GM19455 (cell line): ENCODE results near the gene FOXF1.

Experiments used
- ATAC-seq: cut with Tn5 transposase; IDR thresholded peaks from one replicate; pipeline ENCODE4 v1.9.1; 2021; ENCODE audit not compliant: unreplicated experiment

FOXF1 gene

DNA sequence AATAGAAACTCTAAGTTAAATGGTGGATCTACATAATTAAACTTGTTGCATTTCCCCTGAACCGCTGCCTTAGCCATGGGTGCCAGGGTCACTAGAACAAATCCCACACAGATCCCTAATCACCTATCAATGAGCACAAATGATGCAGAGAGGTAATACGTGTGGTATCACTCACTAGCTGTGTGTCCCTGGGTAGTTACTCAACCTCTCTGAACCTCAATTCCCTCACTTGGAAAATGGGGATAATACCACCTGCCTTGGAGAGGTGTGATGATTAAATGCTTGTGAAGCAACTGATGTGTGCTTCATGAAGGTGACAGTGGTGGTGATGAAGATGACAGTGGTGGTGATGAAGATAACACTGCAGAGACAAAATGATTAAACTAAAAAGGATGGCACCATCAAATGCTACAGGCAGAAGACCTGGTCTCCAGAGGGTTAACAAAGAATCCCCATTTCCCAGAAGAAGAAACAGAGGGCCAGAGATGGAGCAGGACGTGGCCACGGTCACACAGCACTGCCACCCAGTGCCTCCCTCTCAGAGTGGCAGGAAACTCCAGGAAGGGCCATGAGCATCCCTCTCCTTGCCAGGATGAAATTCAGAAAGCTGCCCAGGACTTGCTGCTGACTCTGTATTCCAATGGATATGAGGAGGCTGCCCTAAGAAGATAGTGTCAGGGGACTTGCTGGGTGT is 17.9 kb upstream of the FOXF1 start:
- ATAC-seq, result no peak

DNA sequence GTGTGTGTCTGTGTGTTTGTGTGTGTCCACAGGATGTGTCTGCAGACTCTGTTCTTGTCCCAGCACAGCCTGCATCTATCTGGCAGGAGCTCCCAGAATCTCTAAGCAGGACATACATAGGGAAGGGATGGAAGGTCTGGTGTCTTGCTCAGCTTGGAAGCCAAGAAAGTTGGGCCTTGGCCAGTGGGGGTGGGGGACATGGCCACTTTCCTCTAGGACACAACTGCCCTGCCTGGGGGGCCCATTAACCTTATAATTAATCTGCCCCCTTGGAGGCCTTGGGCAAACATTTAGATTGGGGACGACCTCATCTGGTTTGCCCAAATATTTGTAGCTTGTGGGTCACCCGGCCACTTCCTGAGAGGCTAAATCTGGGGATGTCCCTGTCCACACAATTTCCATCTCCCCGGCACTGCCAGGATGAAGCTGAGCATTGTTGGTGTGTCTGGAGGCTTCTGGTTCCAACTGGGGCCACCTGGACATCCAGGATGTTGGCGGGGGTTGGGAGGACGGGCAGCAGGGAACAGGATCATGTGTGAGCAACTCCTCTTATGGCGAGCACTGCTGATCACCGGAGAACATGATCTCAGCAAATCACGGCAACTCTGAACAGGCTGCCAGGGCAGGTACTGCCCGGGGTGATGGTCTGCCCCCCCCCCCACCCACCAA is 17.2 kb upstream of the FOXF1 start:
- ATAC-seq, result no peak

- ATAC-seq, result no peak
Measured at GRCh38 chr16:86494039-86494564, 16.2 kb upstream of the FOXF1 start.

GRCh38 chr16:86494565-86495356 is 15.6 kb upstream of the FOXF1 start:
- no peak for ATAC-seq

- no peak for ATAC-seq
Measured at GRCh38 chr16:86495357-86495701, 15.0 kb upstream of the FOXF1 start.

DNA sequence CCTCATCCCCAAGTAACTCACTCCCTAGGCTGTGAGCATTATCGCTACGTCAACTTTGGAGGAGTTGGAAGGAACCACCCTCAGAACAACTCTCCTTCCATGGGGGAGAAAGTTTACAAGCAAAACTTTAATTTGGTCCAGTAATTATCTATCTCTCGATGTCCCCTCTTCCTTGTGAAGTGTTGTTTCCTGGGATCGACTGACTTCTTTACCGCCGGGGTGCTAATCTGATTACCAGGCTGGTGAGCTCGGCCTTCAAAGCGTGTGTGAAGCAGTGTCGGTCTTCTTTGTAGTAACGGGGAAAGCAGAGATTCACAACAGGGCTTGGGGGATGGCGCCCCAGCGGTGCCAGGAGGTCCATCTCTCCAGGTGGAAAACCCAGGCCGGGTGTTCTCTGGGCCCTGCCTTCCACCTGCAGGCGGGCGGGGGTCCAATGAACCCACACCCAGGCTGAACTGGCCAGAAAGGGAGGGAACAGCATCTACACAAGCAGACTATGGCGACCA is 14.5 kb upstream of the FOXF1 start:
- ATAC-seq, result no peak

DNA sequence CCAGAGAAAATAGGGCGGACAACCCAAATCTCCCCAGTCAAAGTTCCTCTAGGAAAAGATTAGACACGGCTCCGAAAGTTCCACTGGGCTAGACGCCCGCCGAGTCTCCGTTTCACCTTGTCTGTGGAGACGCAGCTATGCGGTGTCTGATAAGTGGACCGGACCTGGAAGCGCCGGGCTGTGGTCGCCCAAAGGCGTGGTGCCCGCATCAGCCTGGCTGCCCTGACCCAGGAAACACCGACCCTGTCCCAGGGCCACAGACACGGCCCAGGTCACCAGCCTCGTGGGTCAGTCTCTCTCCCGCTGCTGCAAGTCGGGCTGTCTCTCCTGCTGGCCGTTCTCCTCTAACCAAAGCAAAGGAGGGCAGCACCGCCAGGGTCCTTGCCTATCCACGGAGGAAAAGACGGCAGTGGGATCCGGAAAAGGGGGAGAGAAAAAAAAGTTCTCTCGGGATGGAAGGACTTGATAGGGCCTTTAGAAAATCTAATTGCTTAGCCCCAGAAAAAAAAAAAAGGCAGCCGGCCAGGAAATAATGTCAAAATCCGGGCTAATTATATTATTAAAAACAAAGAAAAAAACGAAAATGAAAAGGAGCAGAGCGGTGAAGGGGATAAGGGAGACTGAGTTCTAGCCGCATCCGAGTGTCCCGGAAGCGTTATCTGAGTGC is 13.9 kb upstream of the FOXF1 start:
- no peak for ATAC-seq

- no peak for ATAC-seq
Measured at GRCh38 chr16:86496929-86497461, 13.3 kb upstream of the FOXF1 start.

GRCh38 chr16:86497551-86498021 is 12.7 kb upstream of the FOXF1 start:
- ATAC-seq, result no peak

DNA sequence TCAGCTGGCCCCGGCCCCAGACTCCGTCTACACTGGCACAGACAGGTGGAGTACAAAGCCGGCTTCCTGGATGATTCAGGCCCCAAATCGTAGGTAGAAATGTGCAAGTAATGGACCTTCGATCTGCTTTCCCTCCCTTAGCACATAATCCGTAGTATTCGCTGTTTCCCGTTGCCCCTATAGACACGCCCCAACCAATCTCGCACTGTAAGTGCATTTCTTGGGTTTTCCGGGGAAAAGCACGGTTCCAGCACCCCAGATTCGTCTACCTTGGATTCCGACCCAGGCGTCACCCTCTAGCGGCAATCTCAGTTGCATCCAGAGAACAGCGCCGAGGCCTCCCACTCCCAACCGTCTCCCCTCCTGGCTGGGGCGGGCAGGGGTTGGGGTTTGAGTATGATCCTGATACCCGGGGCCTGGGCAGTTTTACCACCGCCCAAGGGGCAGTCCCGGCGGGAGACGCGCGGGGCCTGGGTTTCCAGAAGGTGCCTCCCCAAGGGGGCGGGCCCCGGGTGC is 12.1 kb upstream of the FOXF1 start:
- no peak for ATAC-seq

- no peak for ATAC-seq
Measured at GRCh38 chr16:86498671-86499439, 11.5 kb upstream of the FOXF1 start.

GRCh38 chr16:86499440-86499786 is 10.9 kb upstream of the FOXF1 start:
- ATAC-seq, result no peak

DNA sequence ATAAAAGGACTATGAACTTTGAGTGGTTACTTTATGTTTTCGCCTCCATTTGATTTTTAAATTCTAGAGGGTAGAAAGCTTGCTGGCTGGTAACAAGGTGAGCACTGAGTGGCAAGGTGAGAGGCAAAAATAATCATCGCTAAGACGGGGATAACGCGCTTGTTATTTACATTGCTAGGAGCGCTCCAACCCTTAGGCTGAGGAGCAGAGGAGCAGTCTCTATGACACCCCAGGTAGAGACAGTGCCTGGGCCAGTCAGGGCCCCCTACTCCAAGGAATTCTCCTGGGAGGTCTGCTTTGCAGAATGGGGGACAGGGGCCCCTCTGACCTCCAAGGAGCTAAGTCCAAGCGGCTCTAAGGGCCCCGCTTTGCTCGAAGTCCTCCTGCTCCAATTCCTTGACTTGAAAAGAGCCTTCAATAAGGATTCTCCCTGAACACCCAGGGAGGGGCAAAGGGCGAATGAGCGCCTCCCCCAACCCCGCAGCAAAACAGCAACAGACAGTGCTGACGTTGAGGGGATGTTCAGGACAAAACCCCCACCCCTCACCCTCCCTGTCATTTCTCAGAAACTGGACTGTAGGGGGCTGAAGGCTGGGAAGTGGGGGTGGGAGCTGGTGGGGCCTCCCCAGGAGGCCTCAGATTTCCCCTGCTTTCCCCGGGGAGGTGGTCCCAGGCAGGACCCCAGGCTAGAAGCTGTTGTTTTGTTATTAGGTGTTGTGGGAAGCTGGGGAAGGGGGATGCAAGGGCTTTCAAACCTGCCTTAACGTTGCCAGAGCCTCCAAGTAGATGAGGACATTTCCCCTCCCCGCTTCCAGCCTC is 10.2 kb upstream of the FOXF1 start:
- no peak for ATAC-seq

GRCh38 chr16:86500708-86501510 is 9.4 kb upstream of the FOXF1 start:
- ATAC-seq, result no peak

DNA sequence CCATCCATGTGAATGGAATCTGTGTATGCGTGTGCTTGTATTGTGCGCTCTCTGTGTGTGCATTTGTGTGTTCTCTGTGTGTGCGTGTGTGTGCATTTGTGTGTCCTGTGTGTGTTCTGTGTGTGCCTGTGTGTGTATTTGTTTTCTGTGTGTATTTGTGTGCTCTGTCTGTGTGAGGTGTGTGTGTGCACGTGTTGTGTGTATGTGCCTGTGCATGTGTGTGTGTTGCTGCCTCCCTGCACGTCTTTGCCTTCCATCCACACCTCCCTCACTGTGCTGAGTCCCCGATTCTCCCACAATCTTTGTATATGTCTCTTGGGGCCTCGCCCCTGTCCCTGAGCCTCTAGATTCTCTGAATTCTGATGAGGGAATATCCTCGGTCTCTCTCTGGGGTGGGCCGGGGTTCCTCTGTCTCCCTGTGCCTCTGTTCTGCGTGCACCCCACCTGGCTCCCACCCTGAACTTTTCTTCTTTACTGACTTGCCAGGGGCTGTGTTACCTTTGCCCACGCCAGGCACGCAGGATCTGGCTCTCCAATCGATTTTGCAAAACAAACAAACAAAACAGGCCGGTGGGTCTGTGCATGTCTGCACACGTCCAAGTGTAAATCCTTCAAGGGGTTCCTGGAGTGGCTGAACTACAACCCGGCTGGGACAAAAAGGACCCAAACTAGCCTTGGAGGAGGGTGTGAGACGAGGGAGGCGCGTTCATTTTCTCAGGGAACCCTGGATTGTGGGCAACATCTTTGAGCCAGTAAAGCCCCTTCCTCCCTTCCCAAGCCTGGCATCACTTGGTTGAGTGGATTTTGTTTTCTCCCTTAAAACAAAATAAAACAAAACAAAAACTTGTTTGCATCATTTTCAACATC is 8.1 kb upstream of the FOXF1 start:
- ATAC-seq, result no peak

GRCh38 chr16:86502856-86503748 is 7.2 kb upstream of the FOXF1 start:
- ATAC-seq, result no peak
